D721Med (cell line): ENCODE measurements around the gene GPR75.

ENCODE experiments used
- DNase-seq: peaks from one replicate; pipeline ENCODE4 v3.0.0; 2011; ENCODE audit warnings: low spot score; ENCODE audit not compliant: insufficient read length
- FAIRE-seq: peaks from 2 replicates; lab custom pipeline; 2011; peaks lifted over from hg19 to GRCh38; lab: Jason Lieb, UNC
- CTCF ChIP-seq: IDR thresholded peaks from 2 replicates; pipeline ENCODE4 v1.5.1; 2012; ENCODE audit warnings: mild to moderate bottlenecking, control low read depth; ENCODE audit not compliant: insufficient read depth; ENCODE audit errors: missing control alignments

GPR75 gene

GRCh38 chr2:53874401-53874950 is 14.7 kb upstream of the GPR75 start:
- DNase-seq (no peak), FAIRE-seq (no peak)
- TF ChIP-seq CTCF, result no peak

- no peak for FAIRE-seq
- no peak for DNase-seq
- no peak for TF ChIP-seq CTCF
Observed at GRCh38 chr2:53867773-53868172, 8.0 kb upstream of the GPR75 start.

DNA sequence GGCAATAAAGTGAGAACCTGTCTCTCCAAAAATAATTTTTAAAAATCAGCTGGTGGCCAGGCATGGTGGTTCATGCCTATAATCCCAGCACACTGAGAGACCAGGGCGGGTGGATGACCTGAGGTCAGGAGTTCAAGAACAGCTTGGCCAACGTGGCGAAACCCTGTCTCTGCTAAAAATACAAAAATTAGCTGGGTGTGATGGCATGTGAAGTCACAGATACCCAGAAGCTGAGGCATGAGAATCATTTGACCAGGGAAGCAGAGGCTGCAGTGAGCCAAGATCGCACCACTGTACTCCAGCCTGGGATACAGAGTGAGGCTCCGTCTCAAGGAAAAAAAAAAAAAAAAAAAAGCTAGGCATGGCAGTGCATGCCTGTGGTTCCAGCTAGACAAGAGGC is 7.4 kb upstream of the GPR75 start:
- FAIRE-seq, result no peak
- DNase-seq, result no peak
- TF ChIP-seq CTCF, result no peak

- no peak for TF ChIP-seq CTCF
- FAIRE-seq (no peak), DNase-seq (no peak)
Observed at GRCh38 chr2:53865962-53866361, 6.2 kb upstream of the GPR75 start.

DNA sequence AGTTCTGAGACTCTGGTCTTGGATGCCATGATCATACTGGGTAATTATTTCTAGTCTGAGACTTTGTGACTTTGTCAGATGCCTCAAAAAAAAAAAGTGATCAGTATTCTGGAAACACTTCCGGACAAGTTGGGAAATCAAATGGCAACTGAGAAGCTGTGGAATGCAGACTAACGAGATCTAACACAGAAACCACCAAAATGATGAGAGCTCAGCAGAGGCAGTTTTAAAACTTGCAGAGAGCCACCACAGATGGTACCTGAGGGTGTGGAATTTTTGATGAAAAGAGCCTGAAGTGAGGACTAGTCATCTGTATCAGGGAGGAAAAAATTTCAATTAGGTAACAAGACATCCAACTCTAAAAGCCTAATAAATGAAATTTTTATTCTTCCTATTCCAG is 5.5 kb upstream of the GPR75 start:
- no peak for TF ChIP-seq CTCF
- FAIRE-seq (no peak), DNase-seq (no peak)

DNA sequence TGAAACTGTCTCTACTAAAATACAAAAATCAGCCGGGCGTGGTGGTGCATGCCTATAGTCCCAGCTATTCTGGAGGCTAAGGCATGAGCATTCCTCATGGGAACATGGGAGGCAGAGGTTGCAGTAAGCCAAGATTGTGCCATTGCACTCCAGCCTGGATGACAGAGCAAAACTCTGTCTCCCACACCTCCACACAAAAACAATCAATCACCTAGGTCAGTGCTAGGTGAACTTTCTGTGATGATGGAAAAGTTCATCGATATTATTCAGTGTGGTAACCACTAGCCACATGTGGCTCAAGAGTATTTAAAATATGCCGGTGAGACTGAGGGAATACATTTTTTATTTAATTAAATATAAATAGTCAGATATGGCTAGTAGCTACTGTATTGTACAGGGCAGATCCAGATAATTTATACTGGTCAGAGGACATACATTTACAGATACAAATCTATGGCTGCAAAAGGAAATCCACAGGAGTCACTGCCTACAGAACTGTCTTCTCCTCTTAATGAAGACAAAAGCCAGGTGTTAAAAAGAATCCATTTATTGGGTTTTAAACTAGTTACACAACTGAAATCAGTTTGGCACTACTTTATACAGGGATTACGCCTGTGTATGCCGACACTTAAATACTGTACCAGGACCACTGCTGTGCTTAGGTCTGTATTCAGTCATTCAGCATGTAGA is 3.9 kb upstream of the GPR75 start:
- no peak for TF ChIP-seq CTCF
- FAIRE-seq (no peak), DNase-seq (no peak)

DNA sequence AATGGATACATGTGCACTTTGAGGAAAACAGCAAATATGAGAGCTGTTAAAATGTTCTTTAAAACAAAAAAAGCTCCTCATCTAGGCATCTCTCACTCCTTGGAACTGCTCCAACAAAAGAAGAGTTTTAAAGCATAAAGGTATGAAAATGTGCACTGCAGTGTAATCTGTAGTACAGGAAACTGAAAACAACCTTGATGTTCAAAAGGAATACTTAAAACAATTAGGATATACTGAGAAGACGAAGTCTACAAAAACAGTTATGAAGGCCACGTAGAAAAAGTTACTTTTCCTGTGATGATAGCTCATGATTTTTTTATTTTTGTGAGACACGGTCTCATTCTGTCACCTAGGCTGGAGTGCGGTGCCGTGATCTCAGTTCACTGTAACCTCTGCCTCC is 2.1 kb upstream of the GPR75 start:
- no peak for DNase-seq
- TF ChIP-seq CTCF, result no peak
- FAIRE-seq, result no peak
